ENCODE measurements around the gene PVR.

PVR gene

GRCh38 chr19:44697670-44698034 is 53.9 kb downstream of the PVR start (continued):
- no peak for TF ChIP-seq ZNF518A (tag by site-specific recombination; conservative IDR thresholded peaks at IDR 0.05; ENCODE audit: low read depth)

- TF ChIP-seq ZSCAN5A (tag by site-specific recombination; IDR thresholded peaks at IDR 0.05) (no peak), ZNF433 (tag by site-specific recombination; IDR thresholded peaks at IDR 0.05; ENCODE audit: low read depth) (no peak), ZNF391 (tag by site-specific recombination; IDR thresholded peaks at IDR 0.05; ENCODE audit: borderline replicate concordance, low read depth) (no peak), ZNF654 (tag by site-specific recombination; IDR thresholded peaks at IDR 0.05; ENCODE audit: low read depth) (no peak), PRDM2 (tag by site-specific recombination; IDR thresholded peaks at IDR 0.05; ENCODE audit: borderline replicate concordance) (no peak), ZNF18 (tag by site-specific recombination; IDR thresholded peaks at IDR 0.05) (no peak), GLI4 (tag by site-specific recombination; IDR thresholded peaks at IDR 0.05) (no peak), BCL11B (tag by site-specific recombination; IDR thresholded peaks at IDR 0.05; ENCODE audit: low read depth) (no peak), ZNF223 (tag by site-specific recombination; IDR thresholded peaks at IDR 0.05) (no peak), ZNF292 (tag by site-specific recombination; IDR thresholded peaks at IDR 0.05; ENCODE audit: borderline replicate concordance, low read depth) (no peak), ZNF639 (tag by site-specific recombination; IDR thresholded peaks at IDR 0.05) (no peak), MYNN (tag by site-specific recombination; IDR thresholded peaks at IDR 0.05; ENCODE audit: borderline replicate concordance) (no peak)
- no peaks in the 10 kb centered on the region for H3K9me3 ChIP-seq (ENCODE audit: control insufficient read depth, insufficient read depth, low read depth, low read length)
- H3K4me1 ChIP-seq (ENCODE audit: control insufficient read depth, insufficient read depth, low read length) = no peaks in the 10 kb centered on the region
- ChIA-PET CTCF (no interaction called here), POLR2A (no interaction called here)
- no peak within 1 kb of the TSS for H3K27ac ChIP-seq (ENCODE audit: extremely low read depth, low read depth, low read length)
- H3K4me3 ChIP-seq (ENCODE audit: low read depth, low read length) = no peak within 1 kb of the TSS
- no peaks in the 10 kb centered on the region for H3K36me3 ChIP-seq (ENCODE audit: control insufficient read depth in 2 of 2, insufficient read depth in 1 of 2, low read length in 2 of 2)
Observed at GRCh38 chr19:44698492-44699201, 54.9 kb downstream of the PVR start, which contains the start of gene CEACAM16. CEACAM16 (plus strand) TSS chr19:44699151; CDS start chr19:44701457, 2,306 bp downstream.

All from HEK293 (cell line).